GM12878 (cell line): Measurements from ENCODE around the gene KISS1R. TPM values are rescaled to one million over a fixed set of nuclear protein-coding genes. Genes with fewer than 3 reads are reported as not detected.

Experiments
- ATAC-seq: fragments of 200-7000 bp; cut with Tn5 transposase; 3 replicates; pipeline ENCODE4 v1.9.1; 2020; ENCODE audit warnings: mild to moderate bottlenecking, moderate library complexity
- BruUV-seq: library from RNA; stranded (reverse); fragments of 400-500 nt; replicated peaks from 2 replicates; lab custom pipeline; 2021; lab: Mats Ljungman, UMichigan
- CTCF ChIA-PET: fragments of 300-600 bp; sonication (Branson Sonifier 250); formaldehyde crosslinking; extraction: SDS; loops from one replicate; lab custom pipeline; 2021; ENCODE audit warnings: inconsistent platforms; lab: Yijun Ruan, JAX
- POLR2A ChIA-PET: fragments of 350-600 bp; formaldehyde crosslinking; extraction: SDS; loops from one replicate; lab custom pipeline; 2021; ENCODE audit warnings: inconsistent platforms; lab: Charles Lee
- RAD21 ChIA-PET: fragments of 300-600 bp; sonication (Branson Sonifier 250); formaldehyde crosslinking; loops from one replicate; lab custom pipeline; 2023; ENCODE audit warnings: antibody characterized with exemption; ENCODE audit not compliant: unreplicated experiment; lab: Charles Lee
- SMC1A ChIA-PET: fragments of 300-600 bp; sonication (Branson Sonifier 250); formaldehyde crosslinking; loops from one replicate; lab custom pipeline; 2023; ENCODE audit not compliant: unreplicated experiment, uncharacterized antibody; lab: Charles Lee
- DNase-seq: peaks from one replicate; pipeline ENCODE4 v3.0.0-alpha.2; 2011; ENCODE audit warnings: low read depth, low spot score
- FAIRE-seq: peaks from 3 replicates; lab custom pipeline; 2011; peaks lifted over from hg19 to GRCh38; lab: Jason Lieb, UNC
- H2AFZ ChIP-seq: 2 replicates; pipeline ENCODE4 v1.6.0; 2011; ENCODE audit warnings: low read depth, low read length, control low read depth; ENCODE audit not compliant: control insufficient read depth
- H3K27ac ChIP-seq: 2 replicates; pipeline ENCODE4 v1.5.1; 2011; ENCODE audit warnings: control low read depth; ENCODE audit not compliant: control insufficient read depth, insufficient read depth
- H3K27me3 ChIP-seq, 2 experiments: replicated peaks in 1 of 2; 2 replicates each; pipeline versions ENCODE4 v1.6.0 to v1.6.1; 2011; ENCODE audit warnings: low read length in 1 of 2; ENCODE audit not compliant: control insufficient read depth in 2 of 2, insufficient read depth in 2 of 2
- H3K36me3 ChIP-seq, 2 experiments: 2 replicates each; pipeline ENCODE4 v1.5.1; 2011; ENCODE audit warnings: low read length in 1 of 2; ENCODE audit not compliant: control insufficient read depth in 2 of 2, insufficient read depth in 2 of 2
- H3K4me1 ChIP-seq: 2 replicates; pipeline ENCODE4 v1.6.1; 2011; ENCODE audit warnings: mild to moderate bottlenecking, low read length, moderate library complexity, mixed read lengths; ENCODE audit not compliant: control insufficient read depth, insufficient read depth
- H3K4me2 ChIP-seq: 2 replicates; pipeline ENCODE4 v1.6.0; 2011; ENCODE audit warnings: control low read depth; ENCODE audit not compliant: control insufficient read depth, insufficient read depth
- H3K4me3 ChIP-seq: fragments of 200-600 bp; sonication (generic); 2 replicates; pipeline ENCODE4 v1.5.1; 2016
- H3K79me2 ChIP-seq: 2 replicates; pipeline ENCODE4 v1.6.0; 2011; ENCODE audit warnings: low read length; ENCODE audit not compliant: control insufficient read depth, insufficient read depth
- H3K9ac ChIP-seq: 2 replicates; pipeline ENCODE4 v1.8.0; 2011; ENCODE audit warnings: low read length, control low read depth, mixed read lengths; ENCODE audit not compliant: control insufficient read depth, insufficient read depth
- H3K9me3 ChIP-seq: replicated peaks from 3 replicates; pipeline ENCODE4 v1.5.1; 2011; ENCODE audit warnings: mild to moderate bottlenecking, low read length; ENCODE audit not compliant: control insufficient read depth, insufficient read depth
- H4K20me1 ChIP-seq: 2 replicates; pipeline ENCODE4 v1.6.0; 2011; ENCODE audit not compliant: control insufficient read depth, insufficient read depth
- CREM ChIP-seq: IDR thresholded peaks from 2 replicates; pipeline ENCODE4 v1.6.1; 2014; ENCODE audit warnings: antibody characterized with exemption, low read depth
- EZH2 ChIP-seq: IDR thresholded peaks from 2 replicates; pipeline ENCODE4 v1.6.1; 2012; ENCODE audit warnings: low read depth, mild to moderate bottlenecking, control low read depth, inconsistent platforms, low read length, borderline replicate concordance; ENCODE audit not compliant: control insufficient read depth
- LARP7 ChIP-seq: fragments of 450-650 bp; IDR thresholded peaks from 2 replicates; pipeline ENCODE4 v1.6.1; 2017; ENCODE audit warnings: mild to moderate bottlenecking
- MEF2B ChIP-seq: fragments of 450-650 bp; IDR thresholded peaks from 2 replicates; pipeline ENCODE4 v1.6.1; 2018; ENCODE audit warnings: mild to moderate bottlenecking, moderate library complexity; ENCODE audit not compliant: partially characterized antibody, poor library complexity, severe bottlenecking
- NFYA ChIP-seq: IDR thresholded peaks from 2 replicates; pipeline ENCODE4 v1.6.1; 2011; ENCODE audit warnings: low read depth, mild to moderate bottlenecking, low read length, improper control_type of control experiment, borderline replicate concordance
- NR2F1 ChIP-seq: fragments of 450-650 bp; conservative IDR thresholded peaks from 2 replicates; pipeline ENCODE4 v1.6.1; 2017; ENCODE audit warnings: mild to moderate bottlenecking
- SIX5 ChIP-seq: IDR thresholded peaks from 2 replicates; pipeline ENCODE4 v1.6.1; 2011; ENCODE audit warnings: mild to moderate bottlenecking, low read depth, low read length, moderate library complexity; ENCODE audit not compliant: severe bottlenecking
- SMARCA5 ChIP-seq: fragments of 450-650 bp; IDR thresholded peaks from 2 replicates; pipeline ENCODE4 v1.6.1; 2017; ENCODE audit warnings: mild to moderate bottlenecking
- STAT1 ChIP-seq: fragments of 450-650 bp; conservative IDR thresholded peaks from 2 replicates; pipeline ENCODE4 v1.6.1; 2014; ENCODE audit warnings: antibody characterized with exemption, mild to moderate bottlenecking
- SUPT20H ChIP-seq: IDR thresholded peaks from 2 replicates; pipeline ENCODE4 v1.6.1; 2011; ENCODE audit warnings: low read depth, mild to moderate bottlenecking, low read length, moderate library complexity, borderline replicate concordance; ENCODE audit not compliant: control insufficient read depth
- WRNIP1 ChIP-seq: IDR thresholded peaks from 2 replicates; pipeline ENCODE4 v1.6.1; 2011; ENCODE audit warnings: low read depth, low read length, improper control_type of control experiment, borderline replicate concordance
- YY1 ChIP-seq: IDR thresholded peaks from 2 replicates; pipeline ENCODE4 v1.6.1; 2011; ENCODE audit warnings: low read depth, mild to moderate bottlenecking, low read length
- ZNF217 ChIP-seq: fragments of 450-650 bp; IDR thresholded peaks from 2 replicates; pipeline ENCODE4 v1.6.1; 2017; ENCODE audit warnings: antibody characterized with exemption, mild to moderate bottlenecking
- WGBS: methylation state at CpG from one replicate; pipeline ENCODE4 v1.1.6; 2016; ENCODE audit warnings: low lambda C conversion rate; ENCODE audit not compliant: insufficient replicate concordance, insufficient coverage; ENCODE audit errors: missing lambda C conversion rate; 5-methylcytosine and 5-hydroxymethylcytosine counted together
- in situ Hi-C: fragments of 300-500 bp; cut with MboI; formaldehyde crosslinking; loops from 9 replicates; pipeline ENCODE4 v1.14.3; 2018; ENCODE audit warnings: mixed read lengths
- intact Hi-C: fragments of 100-400 bp; cut with micrococcal nuclease; formaldehyde crosslinking; loops from one replicate; pipeline ENCODE4 v1.14.2; 2022; ENCODE audit not compliant: unreplicated experiment
- polyA plus RNA-seq, 11 experiments: library from polyadenylated mRNA; depleted of rRNA in 4 of 11; unstranded in 6 of 11; stranded (reverse) in 5 of 11; fragments of >200 nt; fragmentation: Nextera tagmentation in 4 of 11; fragmentation: Illumina TruSeq in 1 of 11; extraction: Ambion mirVana in 4 of 11; extraction: Trizol in 1 of 11; gene quantifications; 1 replicate in 1 of 11; 2 replicates in 10 of 11; pipeline versions ENCODE4 v1.2.1 to v1.2.3, GENCODE V29; 2011 to 2016; ENCODE audit warnings: inconsistent platforms in 2 of 11, missing spikeins in 2 of 11, low read depth in 1 of 11
- total RNA-seq, 4 experiments: library from RNA; depleted of rRNA in 3 of 4; stranded (reverse); fragments of >200 nt in 3 of 4; fragmentation: Illumina TruSeq in 1 of 4; extraction: Trizol in 1 of 4; gene quantifications; 2 replicates each; pipeline versions ENCODE4 v1.2.1 to v1.2.3, GENCODE V29; 2013 to 2021
- TF ChIP-seq, protein P1 (sequence below): fragments of 450-650 bp; IDR thresholded peaks from 2 replicates; pipeline ENCODE4 v1.6.1; 2017; ENCODE audit warnings: mild to moderate bottlenecking
- TF ChIP-seq, protein P2 (sequence below): fragments of 450-650 bp; IDR thresholded peaks from 2 replicates; pipeline ENCODE4 v1.6.1; 2014; ENCODE audit warnings: mild to moderate bottlenecking
- TF ChIP-seq, protein P3 (sequence below): fragments of 450-650 bp; IDR thresholded peaks from 2 replicates; pipeline ENCODE4 v1.6.1; 2017; ENCODE audit warnings: low read depth, mild to moderate bottlenecking, moderate library complexity

KISS1R gene
- total and polyA plus RNA-seq, 10 of the 15 experiments (the other 5 are each of a cell fraction or from before 2014, with no cell fraction given), result 0.13 to 2.7 (median 1.4) TPM; not detected in 3

DNA sequence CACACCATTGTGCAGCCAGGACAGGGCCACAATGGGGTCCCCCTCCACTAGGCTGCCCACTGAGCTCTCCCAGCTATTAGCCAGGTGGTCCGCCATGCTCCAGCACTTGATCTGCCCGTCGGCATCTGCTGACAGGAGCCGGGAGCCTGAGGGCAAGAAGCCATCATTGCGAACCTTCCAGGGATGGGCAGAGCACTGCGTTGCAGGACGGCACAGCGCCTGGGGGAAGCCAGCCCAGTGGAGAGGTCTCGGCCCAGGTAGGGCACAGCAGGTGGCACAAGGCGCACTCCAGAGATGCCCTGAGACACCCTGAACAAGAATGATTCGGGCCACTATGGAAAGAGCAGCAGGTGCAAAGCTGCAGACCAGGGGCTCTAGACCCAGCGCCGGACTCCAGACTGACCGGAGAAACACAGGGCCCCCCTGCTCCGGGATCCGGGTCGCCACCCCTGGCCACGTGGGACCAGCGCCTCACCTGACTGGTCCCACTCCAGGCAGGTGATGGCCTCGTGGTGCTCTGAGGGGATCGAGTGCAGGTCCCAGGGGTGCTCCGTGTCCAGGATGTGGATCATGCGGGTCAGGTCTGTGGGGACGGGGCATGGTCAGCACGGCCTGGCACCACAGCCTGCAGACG is 27.4 kb upstream of the KISS1R start:
- POLR2A ChIA-PET, result interaction anchor here (1.0 kb wide), 1 partner anchor 13 kb away, joined by 3 read pairs; no protein-coding TSS in a partner anchor

More for the DNA sequence above, 27.4 kb upstream of the KISS1R start:
- no peaks in the 10 kb centered on the region for H3K4me1 ChIP-seq
- TF ChIP-seq SUPT20H, result no peak
- no peak for TF ChIP-seq MEF2B
- no peak for TF ChIP-seq CREM
- no peak for TF ChIP-seq NR2F1
- no peak for TF ChIP-seq SIX5
- TF ChIP-seq, protein P1, sequence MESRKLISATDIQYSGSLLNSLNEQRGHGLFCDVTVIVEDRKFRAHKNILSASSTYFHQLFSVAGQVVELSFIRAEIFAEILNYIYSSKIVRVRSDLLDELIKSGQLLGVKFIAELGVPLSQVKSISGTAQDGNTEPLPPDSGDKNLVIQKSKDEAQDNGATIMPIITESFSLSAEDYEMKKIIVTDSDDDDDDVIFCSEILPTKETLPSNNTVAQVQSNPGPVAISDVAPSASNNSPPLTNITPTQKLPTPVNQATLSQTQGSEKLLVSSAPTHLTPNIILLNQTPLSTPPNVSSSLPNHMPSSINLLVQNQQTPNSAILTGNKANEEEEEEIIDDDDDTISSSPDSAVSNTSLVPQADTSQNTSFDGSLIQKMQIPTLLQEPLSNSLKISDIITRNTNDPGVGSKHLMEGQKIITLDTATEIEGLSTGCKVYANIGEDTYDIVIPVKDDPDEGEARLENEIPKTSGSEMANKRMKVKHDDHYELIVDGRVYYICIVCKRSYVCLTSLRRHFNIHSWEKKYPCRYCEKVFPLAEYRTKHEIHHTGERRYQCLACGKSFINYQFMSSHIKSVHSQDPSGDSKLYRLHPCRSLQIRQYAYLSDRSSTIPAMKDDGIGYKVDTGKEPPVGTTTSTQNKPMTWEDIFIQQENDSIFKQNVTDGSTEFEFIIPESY, result no peak
- TF ChIP-seq LARP7, result no peak
- TF ChIP-seq EZH2, result no peak
- TF ChIP-seq, protein P2, sequence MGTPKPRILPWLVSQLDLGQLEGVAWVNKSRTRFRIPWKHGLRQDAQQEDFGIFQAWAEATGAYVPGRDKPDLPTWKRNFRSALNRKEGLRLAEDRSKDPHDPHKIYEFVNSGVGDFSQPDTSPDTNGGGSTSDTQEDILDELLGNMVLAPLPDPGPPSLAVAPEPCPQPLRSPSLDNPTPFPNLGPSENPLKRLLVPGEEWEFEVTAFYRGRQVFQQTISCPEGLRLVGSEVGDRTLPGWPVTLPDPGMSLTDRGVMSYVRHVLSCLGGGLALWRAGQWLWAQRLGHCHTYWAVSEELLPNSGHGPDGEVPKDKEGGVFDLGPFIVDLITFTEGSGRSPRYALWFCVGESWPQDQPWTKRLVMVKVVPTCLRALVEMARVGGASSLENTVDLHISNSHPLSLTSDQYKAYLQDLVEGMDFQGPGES, result no peak
- TF ChIP-seq ZNF217, result no peak
- TF ChIP-seq STAT1, result no peak
- no peak for TF ChIP-seq NFYA
- TF ChIP-seq WRNIP1, result no peak
- TF ChIP-seq, protein P3, sequence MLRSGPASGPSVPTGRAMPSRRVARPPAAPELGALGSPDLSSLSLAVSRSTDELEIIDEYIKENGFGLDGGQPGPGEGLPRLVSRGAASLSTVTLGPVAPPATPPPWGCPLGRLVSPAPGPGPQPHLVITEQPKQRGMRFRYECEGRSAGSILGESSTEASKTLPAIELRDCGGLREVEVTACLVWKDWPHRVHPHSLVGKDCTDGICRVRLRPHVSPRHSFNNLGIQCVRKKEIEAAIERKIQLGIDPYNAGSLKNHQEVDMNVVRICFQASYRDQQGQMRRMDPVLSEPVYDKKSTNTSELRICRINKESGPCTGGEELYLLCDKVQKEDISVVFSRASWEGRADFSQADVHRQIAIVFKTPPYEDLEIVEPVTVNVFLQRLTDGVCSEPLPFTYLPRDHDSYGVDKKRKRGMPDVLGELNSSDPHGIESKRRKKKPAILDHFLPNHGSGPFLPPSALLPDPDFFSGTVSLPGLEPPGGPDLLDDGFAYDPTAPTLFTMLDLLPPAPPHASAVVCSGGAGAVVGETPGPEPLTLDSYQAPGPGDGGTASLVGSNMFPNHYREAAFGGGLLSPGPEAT, result no peak
- no peak for TF ChIP-seq SMARCA5
- no peak for TF ChIP-seq YY1
- TF ChIP-seq, all 136 proteins: peak for 0
- CTCF ChIA-PET, result no interaction called here
- no peak overlapping the region for H2AFZ ChIP-seq
- no peak for ATAC-seq
- H3K79me2 ChIP-seq, result peaks cover 7% of the 10 kb centered on the region
- in situ Hi-C loops (no loop called here), intact Hi-C loops (no loop called here)
- RAD21 ChIA-PET, result no interaction called here
- no peak overlapping the region for H3K4me2 ChIP-seq
- no peak overlapping the region for H3K27ac ChIP-seq
- WGBS, result 95% methylated on average over 25 of the region's 26 CpGs
- no peaks in the 10 kb centered on the region for H3K27me3 ChIP-seq
- SMC1A ChIA-PET, result no interaction called here
- FAIRE-seq, result no peak
- H3K9me3 ChIP-seq, result no peaks in the 10 kb centered on the region
- H4K20me1 ChIP-seq, result no peaks in the 10 kb centered on the region
- no peak for DNase-seq
- BruUV-seq, result no TSS peak
- H3K36me3 ChIP-seq, result peaks cover 0 to 3% of the 10 kb centered on the region in 2 experiments; a peak in 3 of 4 replicates
- H3K9ac ChIP-seq, result no peak overlapping the region
- no peak overlapping the region for H3K4me3 ChIP-seq
